GM23338 (cell line): ENCODE measurements around the gene TAS2R41. TPM values are rescaled to one million over a fixed set of nuclear protein-coding genes. Genes with fewer than 3 reads are reported as not detected.

Experiments
- ATAC-seq: fragments of 200-7000 bp; cut with Tn5 transposase; 3 replicates; pipeline ENCODE4 v1.9.1; 2020
- DNase-seq: peaks from one replicate; pipeline ENCODE4 v3.0.0-alpha.2; 2015; ENCODE audit warnings: low spot score
- H2AFZ ChIP-seq: fragments of 200-600 bp; sonication (generic); 2 replicates; pipeline ENCODE4 v1.8.0; 2016; ENCODE audit warnings: antibody characterized with exemption, mild to moderate bottlenecking, moderate library complexity
- H3F3A ChIP-seq: fragments of 200-600 bp; sonication (generic); replicated peaks from 2 replicates; pipeline ENCODE4 v1.8.0; 2017; ENCODE audit warnings: antibody characterized with exemption, mixed run types, low read depth
- H3K27ac ChIP-seq: fragments of 200-600 bp; sonication (generic); 2 replicates; pipeline ENCODE4 v1.6.1; 2016; ENCODE audit warnings: low read depth
- H3K27me3 ChIP-seq: fragments of 200-600 bp; sonication (generic); 2 replicates; pipeline ENCODE4 v1.8.0; 2016; ENCODE audit warnings: mild to moderate bottlenecking, mixed run types, moderate library complexity; ENCODE audit not compliant: insufficient read depth
- H3K36me3 ChIP-seq: fragments of 200-600 bp; sonication (generic); 2 replicates; pipeline ENCODE4 v1.8.0; 2016; ENCODE audit warnings: mild to moderate bottlenecking; ENCODE audit not compliant: insufficient read depth
- H3K4me1 ChIP-seq: fragments of 200-600 bp; sonication (generic); 2 replicates; pipeline ENCODE4 v1.8.0; 2016; ENCODE audit warnings: mild to moderate bottlenecking, moderate library complexity; ENCODE audit not compliant: insufficient read depth
- H3K4me2 ChIP-seq: fragments of 200-600 bp; sonication (generic); 2 replicates; pipeline ENCODE4 v1.7.1; 2017; ENCODE audit warnings: mixed run types
- H3K4me3 ChIP-seq: fragments of 200-600 bp; sonication (generic); 2 replicates; pipeline ENCODE4 v1.6.1; 2016; ENCODE audit warnings: mixed run types
- H3K79me2 ChIP-seq: fragments of 200-600 bp; sonication (generic); replicated peaks from 2 replicates; pipeline ENCODE4 v1.8.0; 2017; ENCODE audit warnings: mild to moderate bottlenecking; ENCODE audit not compliant: insufficient read depth
- H3K9me2 ChIP-seq: fragments of 200-600 bp; sonication (generic); 2 replicates; pipeline ENCODE4 v1.8.0; 2017; ENCODE audit not compliant: insufficient read depth
- H4K20me1 ChIP-seq: fragments of 200-600 bp; sonication (generic); replicated peaks from 2 replicates; pipeline ENCODE4 v1.8.0; 2017; ENCODE audit warnings: mild to moderate bottlenecking; ENCODE audit not compliant: insufficient read depth
- H3K27ac Mint-ChIP-seq: 2 replicates; pipeline ENCODE4 v1.8.0; 2020; ENCODE audit warnings: inconsistent platforms, mild to moderate bottlenecking, moderate library complexity, mixed read lengths
- H3K27me3 Mint-ChIP-seq: 3 replicates; pipeline ENCODE4 v1.8.0; 2022; ENCODE audit warnings: low read depth, mild to moderate bottlenecking, moderate library complexity, mixed read lengths, inconsistent platforms; ENCODE audit not compliant: insufficient read depth, poor library complexity
- H3K36me3 Mint-ChIP-seq: 3 replicates; pipeline ENCODE4 v1.8.0; 2021; ENCODE audit warnings: low read depth, mild to moderate bottlenecking, inconsistent platforms, moderate library complexity, mixed read lengths
- H3K4me1 Mint-ChIP-seq: 3 replicates; pipeline ENCODE4 v1.8.0; 2020; ENCODE audit warnings: mild to moderate bottlenecking, inconsistent platforms, mixed read lengths
- H3K4me3 Mint-ChIP-seq: 3 replicates; pipeline ENCODE4 v1.8.0; 2021; ENCODE audit warnings: moderate library complexity, mild to moderate bottlenecking, inconsistent platforms, mixed read lengths
- H3K9me3 Mint-ChIP-seq: 3 replicates; pipeline ENCODE4 v1.8.0; 2020; ENCODE audit warnings: moderate library complexity, mild to moderate bottlenecking, inconsistent platforms, mixed read lengths
- CREB1 ChIP-seq: fragments of 250-450 bp; sonication (Bioruptor Pico); IDR thresholded peaks from 2 replicates; pipeline ENCODE4 v1.5.0; 2020; ENCODE audit warnings: low read depth, mild to moderate bottlenecking, moderate library complexity
- EZH2 ChIP-seq: fragments of 200-600 bp; sonication (generic); IDR thresholded peaks from one replicate; pipeline ENCODE4 v1.8.0; 2017; ENCODE audit warnings: antibody characterized with exemption, mild to moderate bottlenecking, low read depth; ENCODE audit not compliant: unreplicated experiment
- EZH2phosphoT487 ChIP-seq: fragments of 200-600 bp; sonication (generic); IDR thresholded peaks from one replicate; pipeline ENCODE4 v1.8.1; 2018; ENCODE audit warnings: antibody characterized with exemption; ENCODE audit not compliant: unreplicated experiment
- POLR2AphosphoS5 ChIP-seq: IDR thresholded peaks from 2 replicates; pipeline ENCODE4 v1.6.1; 2016; ENCODE audit warnings: antibody characterized with exemption, low read depth
- ZNF114 ChIP-seq: fragments of 250-450 bp; sonication (Bioruptor Pico); IDR thresholded peaks from 2 replicates; pipeline ENCODE4 v1.5.0; 2020; ENCODE audit warnings: mild to moderate bottlenecking, moderate library complexity
- ZNF331 ChIP-seq: fragments of 250-450 bp; sonication (Bioruptor Pico); IDR thresholded peaks from 2 replicates; pipeline ENCODE4 v1.5.0; 2020; ENCODE audit warnings: low read depth, mild to moderate bottlenecking, moderate library complexity
- polyA plus RNA-seq: library from polyadenylated mRNA; unstranded; fragments of >200 nt; fragmentation: Nextera tagmentation; extraction: Ambion mirVana; gene quantifications from 2 replicates; pipeline ENCODE4 v1.2.1, GENCODE V29; 2016
- total RNA-seq: library from RNA; depleted of rRNA; stranded (reverse); fragments of >200 nt; shearing (Covaris generic); gene quantifications from 2 replicates; pipeline ENCODE4 v1.2.3, GENCODE V29; 2014
- TF ChIP-seq, protein P1 (sequence below): IDR thresholded peaks from 2 replicates; pipeline ENCODE4 v1.6.1; 2016; ENCODE audit warnings: antibody characterized with exemption
- TF ChIP-seq, protein P2 (sequence below): fragments of 250-450 bp; sonication (Bioruptor Pico); IDR thresholded peaks from 2 replicates; pipeline ENCODE4 v1.5.0; 2020; ENCODE audit warnings: mild to moderate bottlenecking, moderate library complexity

TAS2R41 gene
- total and polyA plus RNA-seq, 2 experiments from 2014 or later = 1.2 TPM; not detected in 1

DNA sequence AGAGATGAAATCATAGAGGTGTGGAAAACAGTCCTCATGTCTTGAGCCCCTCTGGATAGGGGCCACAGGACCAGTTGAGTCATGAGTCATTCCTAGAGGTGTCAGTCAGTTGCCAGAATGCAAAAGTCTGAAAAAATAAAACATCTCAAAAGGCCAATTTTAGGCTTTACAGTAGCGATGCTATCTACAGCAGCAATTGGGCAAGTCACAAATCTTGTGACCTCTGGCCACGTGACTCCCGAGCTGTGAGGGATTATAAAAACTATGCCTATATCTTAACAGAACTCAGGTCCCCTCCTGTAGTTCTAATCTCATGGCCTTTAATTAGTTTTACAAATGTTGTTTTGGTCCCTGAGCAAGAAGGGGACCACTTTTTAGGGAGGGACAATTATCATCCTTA is 15.6 kb upstream of the TAS2R41 start (continued):
- TF ChIP-seq ZNF331 (CRISPR knock-in tag) (no peak), CREB1 (CRISPR knock-in tag) (no peak)
- TF ChIP-seq, protein P1, sequence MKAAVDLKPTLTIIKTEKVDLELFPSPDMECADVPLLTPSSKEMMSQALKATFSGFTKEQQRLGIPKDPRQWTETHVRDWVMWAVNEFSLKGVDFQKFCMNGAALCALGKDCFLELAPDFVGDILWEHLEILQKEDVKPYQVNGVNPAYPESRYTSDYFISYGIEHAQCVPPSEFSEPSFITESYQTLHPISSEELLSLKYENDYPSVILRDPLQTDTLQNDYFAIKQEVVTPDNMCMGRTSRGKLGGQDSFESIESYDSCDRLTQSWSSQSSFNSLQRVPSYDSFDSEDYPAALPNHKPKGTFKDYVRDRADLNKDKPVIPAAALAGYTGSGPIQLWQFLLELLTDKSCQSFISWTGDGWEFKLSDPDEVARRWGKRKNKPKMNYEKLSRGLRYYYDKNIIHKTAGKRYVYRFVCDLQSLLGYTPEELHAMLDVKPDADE = no peak

DNA sequence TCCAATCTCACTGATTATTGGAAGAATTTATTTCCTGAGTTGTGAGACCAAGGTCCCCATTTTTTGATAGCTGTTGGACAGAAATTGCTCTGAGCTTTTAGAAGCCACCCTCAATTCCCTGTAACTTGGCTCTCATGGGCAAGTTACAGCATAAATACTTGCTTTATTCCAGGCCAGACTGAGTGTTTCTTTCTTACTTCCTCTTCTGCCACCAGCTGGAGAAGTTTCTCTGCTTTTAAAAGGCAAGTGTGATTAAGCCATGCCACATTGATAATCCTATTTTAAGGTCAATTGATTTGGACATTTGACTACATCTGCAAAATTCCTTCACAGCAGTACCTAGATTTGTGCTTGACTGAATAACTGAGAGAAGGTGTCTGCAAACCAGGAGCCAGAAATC is 14.1 kb upstream of the TAS2R41 start:
- no peaks in the 10 kb centered on the region for H3K27me3 ChIP-seq
- H3K4me1 ChIP-seq = no peaks in the 10 kb centered on the region
- H3K4me3 ChIP-seq = no peak overlapping the region
- H3F3A ChIP-seq = no peaks in the 10 kb centered on the region
- Mint-ChIP-seq H3K4me1 (peaks cover 10% of the 10 kb centered on the region), H3K9me3 (peaks cover 17% of the 10 kb centered on the region), H3K4me3 (no peak overlapping the region), H3K36me3 (peaks cover 5% of the 10 kb centered on the region; the same call in 2 of the 3 replicates), H3K27me3 (no peaks in the 10 kb centered on the region), H3K27ac (no peak overlapping the region)
- no peak for ATAC-seq
- no peaks in the 10 kb centered on the region for H4K20me1 ChIP-seq
- H3K79me2 ChIP-seq = no peaks in the 10 kb centered on the region
- H3K4me2 ChIP-seq = no peak overlapping the region
- H3K27ac ChIP-seq = no peak overlapping the region
- TF ChIP-seq EZH2phosphoT487 = no peak
- TF ChIP-seq, protein P2, sequence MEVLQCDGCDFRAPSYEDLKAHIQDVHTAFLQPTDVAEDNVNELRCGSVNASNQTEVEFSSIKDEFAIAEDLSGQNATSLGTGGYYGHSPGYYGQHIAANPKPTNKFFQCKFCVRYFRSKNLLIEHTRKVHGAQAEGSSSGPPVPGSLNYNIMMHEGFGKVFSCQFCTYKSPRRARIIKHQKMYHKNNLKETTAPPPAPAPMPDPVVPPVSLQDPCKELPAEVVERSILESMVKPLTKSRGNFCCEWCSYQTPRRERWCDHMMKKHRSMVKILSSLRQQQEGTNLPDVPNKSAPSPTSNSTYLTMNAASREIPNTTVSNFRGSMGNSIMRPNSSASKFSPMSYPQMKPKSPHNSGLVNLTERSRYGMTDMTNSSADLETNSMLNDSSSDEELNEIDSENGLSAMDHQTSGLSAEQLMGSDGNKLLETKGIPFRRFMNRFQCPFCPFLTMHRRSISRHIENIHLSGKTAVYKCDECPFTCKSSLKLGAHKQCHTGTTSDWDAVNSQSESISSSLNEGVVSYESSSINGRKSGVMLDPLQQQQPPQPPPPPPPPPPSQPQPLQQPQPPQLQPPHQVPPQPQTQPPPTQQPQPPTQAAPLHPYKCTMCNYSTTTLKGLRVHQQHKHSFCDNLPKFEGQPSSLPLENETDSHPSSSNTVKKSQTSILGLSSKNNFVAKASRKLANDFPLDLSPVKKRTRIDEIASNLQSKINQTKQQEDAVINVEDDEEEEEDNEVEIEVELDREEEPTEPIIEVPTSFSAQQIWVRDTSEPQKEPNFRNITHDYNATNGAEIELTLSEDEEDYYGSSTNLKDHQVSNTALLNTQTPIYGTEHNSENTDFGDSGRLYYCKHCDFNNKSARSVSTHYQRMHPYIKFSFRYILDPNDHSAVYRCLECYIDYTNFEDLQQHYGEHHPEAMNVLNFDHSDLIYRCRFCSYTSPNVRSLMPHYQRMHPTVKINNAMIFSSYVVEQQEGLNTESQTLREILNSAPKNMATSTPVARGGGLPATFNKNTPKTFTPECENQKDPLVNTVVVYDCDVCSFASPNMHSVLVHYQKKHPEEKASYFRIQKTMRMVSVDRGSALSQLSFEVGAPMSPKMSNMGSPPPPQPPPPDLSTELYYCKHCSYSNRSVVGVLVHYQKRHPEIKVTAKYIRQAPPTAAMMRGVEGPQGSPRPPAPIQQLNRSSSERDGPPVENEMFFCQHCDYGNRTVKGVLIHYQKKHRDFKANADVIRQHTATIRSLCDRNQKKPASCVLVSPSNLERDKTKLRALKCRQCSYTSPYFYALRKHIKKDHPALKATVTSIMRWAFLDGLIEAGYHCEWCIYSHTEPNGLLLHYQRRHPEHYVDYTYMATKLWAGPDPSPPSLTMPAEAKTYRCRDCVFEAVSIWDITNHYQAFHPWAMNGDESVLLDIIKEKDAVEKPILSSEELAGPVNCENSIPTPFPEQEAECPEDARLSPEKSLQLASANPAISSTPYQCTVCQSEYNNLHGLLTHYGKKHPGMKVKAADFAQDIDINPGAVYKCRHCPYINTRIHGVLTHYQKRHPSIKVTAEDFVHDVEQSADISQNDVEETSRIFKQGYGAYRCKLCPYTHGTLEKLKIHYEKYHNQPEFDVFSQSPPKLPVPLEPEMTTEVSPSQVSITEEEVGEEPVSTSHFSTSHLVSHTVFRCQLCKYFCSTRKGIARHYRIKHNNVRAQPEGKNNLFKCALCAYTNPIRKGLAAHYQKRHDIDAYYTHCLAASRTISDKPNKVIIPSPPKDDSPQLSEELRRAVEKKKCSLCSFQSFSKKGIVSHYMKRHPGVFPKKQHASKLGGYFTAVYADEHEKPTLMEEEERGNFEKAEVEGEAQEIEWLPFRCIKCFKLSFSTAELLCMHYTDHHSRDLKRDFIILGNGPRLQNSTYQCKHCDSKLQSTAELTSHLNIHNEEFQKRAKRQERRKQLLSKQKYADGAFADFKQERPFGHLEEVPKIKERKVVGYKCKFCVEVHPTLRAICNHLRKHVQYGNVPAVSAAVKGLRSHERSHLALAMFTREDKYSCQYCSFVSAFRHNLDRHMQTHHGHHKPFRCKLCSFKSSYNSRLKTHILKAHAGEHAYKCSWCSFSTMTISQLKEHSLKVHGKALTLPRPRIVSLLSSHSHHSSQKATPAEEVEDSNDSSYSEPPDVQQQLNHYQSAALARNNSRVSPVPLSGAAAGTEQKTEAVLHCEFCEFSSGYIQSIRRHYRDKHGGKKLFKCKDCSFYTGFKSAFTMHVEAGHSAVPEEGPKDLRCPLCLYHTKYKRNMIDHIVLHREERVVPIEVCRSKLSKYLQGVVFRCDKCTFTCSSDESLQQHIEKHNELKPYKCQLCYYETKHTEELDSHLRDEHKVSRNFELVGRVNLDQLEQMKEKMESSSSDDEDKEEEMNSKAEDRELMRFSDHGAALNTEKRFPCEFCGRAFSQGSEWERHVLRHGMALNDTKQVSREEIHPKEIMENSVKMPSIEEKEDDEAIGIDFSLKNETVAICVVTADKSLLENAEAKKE (CRISPR knock-in tag) = no peak
- no peak for TF ChIP-seq ZNF114
- no peak for TF ChIP-seq EZH2
- TF ChIP-seq, protein P1 = no peak
- TF ChIP-seq POLR2AphosphoS5 = no peak
- H3K9me2 ChIP-seq = no peaks in the 10 kb centered on the region
- H3K36me3 ChIP-seq = 0 out of 2 replicates have a peak, but pooled peaks cover 6% of the 10 kb centered on the region
- DNase-seq = no peak
- H2AFZ ChIP-seq = no peak overlapping the region
